Adrenal gland (tissue), 5 donors: ENCODE results near the gene GPNMB.

Source experiments
- POLR2A ChIP-seq, 2 donors: fragments of 450-650 bp; IDR thresholded peaks; one replicate each; pipeline ENCODE4 v1.6.1; 2017; ENCODE audit warnings: antibody characterized with exemption in 2 of 2, mild to moderate bottlenecking in 2 of 2, moderate library complexity in 1 of 2
- TF ChIP-seq, protein P1 (sequence below), 6 experiments: fragments of 450-650 bp in 4 of 6; fragments of 200-600 bp in 2 of 6; sonication (generic) in 1 of 6; IDR thresholded peaks; 1 replicate in 5 of 6; 2 replicates in 1 of 6; pipeline versions ENCODE4 v1.5.1 to v1.8.0; 2016 to 2021; ENCODE audit warnings: antibody characterized with exemption in 6 of 6, mild to moderate bottlenecking in 2 of 6, moderate library complexity in 1 of 6
- donor health status: DM: no; HTN: no; CAD: no.

DNA sequence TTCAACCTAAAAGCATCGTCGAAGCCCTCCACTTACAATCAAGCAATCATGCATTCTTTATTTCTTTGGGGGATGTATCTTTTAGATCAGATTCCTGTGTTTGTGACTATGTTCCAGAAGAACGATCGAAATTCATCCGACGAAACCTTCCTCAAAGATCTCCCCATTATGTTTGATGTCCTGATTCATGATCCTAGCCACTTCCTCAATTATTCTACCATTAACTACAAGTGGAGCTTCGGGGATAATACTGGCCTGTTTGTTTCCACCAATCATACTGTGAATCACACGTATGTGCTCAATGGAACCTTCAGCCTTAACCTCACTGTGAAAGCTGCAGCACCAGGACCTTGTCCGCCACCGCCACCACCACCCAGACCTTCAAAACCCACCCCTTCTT is 13.8 kb downstream of the GPNMB start:
- TF ChIP-seq, protein P1, sequence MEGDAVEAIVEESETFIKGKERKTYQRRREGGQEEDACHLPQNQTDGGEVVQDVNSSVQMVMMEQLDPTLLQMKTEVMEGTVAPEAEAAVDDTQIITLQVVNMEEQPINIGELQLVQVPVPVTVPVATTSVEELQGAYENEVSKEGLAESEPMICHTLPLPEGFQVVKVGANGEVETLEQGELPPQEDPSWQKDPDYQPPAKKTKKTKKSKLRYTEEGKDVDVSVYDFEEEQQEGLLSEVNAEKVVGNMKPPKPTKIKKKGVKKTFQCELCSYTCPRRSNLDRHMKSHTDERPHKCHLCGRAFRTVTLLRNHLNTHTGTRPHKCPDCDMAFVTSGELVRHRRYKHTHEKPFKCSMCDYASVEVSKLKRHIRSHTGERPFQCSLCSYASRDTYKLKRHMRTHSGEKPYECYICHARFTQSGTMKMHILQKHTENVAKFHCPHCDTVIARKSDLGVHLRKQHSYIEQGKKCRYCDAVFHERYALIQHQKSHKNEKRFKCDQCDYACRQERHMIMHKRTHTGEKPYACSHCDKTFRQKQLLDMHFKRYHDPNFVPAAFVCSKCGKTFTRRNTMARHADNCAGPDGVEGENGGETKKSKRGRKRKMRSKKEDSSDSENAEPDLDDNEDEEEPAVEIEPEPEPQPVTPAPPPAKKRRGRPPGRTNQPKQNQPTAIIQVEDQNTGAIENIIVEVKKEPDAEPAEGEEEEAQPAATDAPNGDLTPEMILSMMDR (IDR thresholded peaks at IDR 0.05): no peak
- no peak for TF ChIP-seq POLR2A (IDR thresholded peaks at IDR 0.05)
